Heart right ventricle (tissue), 16 donors: ENCODE measurements around the gene NPHP1. TPM values are rescaled to one million over a fixed set of nuclear protein-coding genes. Genes with fewer than 3 reads are reported as not detected.
A peak's percentile ranks its signal among the peaks of the same experiment; 100 is the strongest.

Source experiments
- ATAC-seq, 8 donors: fragments of 200-7000 bp; cut with Tn5 transposase; one replicate each; pipeline ENCODE4 v1.9.1; 2020; ENCODE audit warnings: mild to moderate bottlenecking in 8 of 8, moderate library complexity in 8 of 8, moderate number of reproducible peaks in 1 of 8
- DNase-seq, 2 donors: peaks; one replicate each; pipeline ENCODE4 v3.0.0-alpha.2; 2020
- H3K27ac ChIP-seq, 10 donors: fragments of 200-600 bp; sonication (generic) in 2 of 10; one replicate each; pipeline versions ENCODE4 v1.5.0 to v1.8.0; 2020 to 2022; ENCODE audit warnings: mild to moderate bottlenecking in 3 of 10
- H3K27me3 ChIP-seq, 7 donors: fragments of 200-600 bp; one replicate each; pipeline ENCODE4 v1.8.0; 2021 to 2022; ENCODE audit warnings: mild to moderate bottlenecking in 2 of 7
- H3K36me3 ChIP-seq, 9 donors: fragments of 200-600 bp; sonication (generic) in 1 of 9; one replicate each; pipeline versions ENCODE4 v1.5.0 to v1.8.0; 2020 to 2022; ENCODE audit warnings: mild to moderate bottlenecking in 2 of 9
- H3K4me1 ChIP-seq, 9 donors: fragments of 200-600 bp; sonication (generic) in 1 of 9; one replicate each; pipeline versions ENCODE4 v1.5.0 to v1.8.0; 2020 to 2022; ENCODE audit warnings: mild to moderate bottlenecking in 4 of 9
- H3K4me3 ChIP-seq, 10 donors: fragments of 200-600 bp; sonication (generic) in 2 of 10; one replicate each; pipeline versions ENCODE4 v1.5.0 to v1.8.0; 2020 to 2022; ENCODE audit warnings: mild to moderate bottlenecking in 7 of 10, moderate library complexity in 2 of 10
- H3K9me3 ChIP-seq, 11 donors: fragments of 200-600 bp in 10 of 11; sonication (generic) in 2 of 11; one replicate each; pipeline versions ENCODE4 v1.5.0 to v1.8.0; 2013 to 2022; ENCODE audit warnings: mild to moderate bottlenecking in 2 of 11, control low read depth in 1 of 11, moderate library complexity in 1 of 11
- CTCF ChIP-seq, 9 donors: fragments of 200-600 bp; sonication (generic) in 2 of 9; IDR thresholded peaks; one replicate each; pipeline versions ENCODE4 v1.5.0 to v1.8.0; 2021 to 2022; ENCODE audit warnings: antibody characterized with exemption in 9 of 9, mild to moderate bottlenecking in 5 of 9, moderate library complexity in 1 of 9
- WGBS, 2 donors: extraction: QIAGEN DNeasy Blood & Tissue Kit; methylation state at CpG; one replicate each; pipeline ENCODE4 v1.1.7; 2013; ENCODE audit warnings: inconsistent platforms in 1 of 2; 5-methylcytosine and 5-hydroxymethylcytosine counted together
- intact Hi-C, 10 donors: fragments of 100-400 bp; cut with DNase I; formaldehyde crosslinking; loops; one replicate each; pipeline versions ENCODE4 v1.11.1 to v1.14.2; 2022
- polyA plus RNA-seq, 2 donors: library from polyadenylated mRNA; stranded (reverse); fragments of 200-250 nt; gene quantifications; one replicate each; pipeline ENCODE4 v1.2.3, GENCODE V29; 2013
- total RNA-seq, 10 donors: library from RNA; stranded (reverse); fragmentation: NEBNext Ultra II Directional in 3 of 10; extraction: Animal tissue kit (Norgen Biotek cat#: 25700) in 3 of 10; gene quantifications; one replicate each; pipeline versions ENCODE4 v1.2.1 to v1.2.4, GENCODE V29; 2021 to 2023
- donor health status: Arrhythmogenic right ventricular cardiomyopathy.
- donor health status: ischemic (EF 13 %, LVEDD 7.1; RV severe dilation, severe dysfunction).
- donor health status: healthy with polysubstance abuse.
- donor health status: DM: no; HTN: yes; CAD: no.
- donor health status: DM: no; HTN: no; CAD: no.
- donor health status: ischemic (EF 25% LVEDD 6.9; RV normal size, moderate dysfunction).
- donor health status: ischemic (EF 25% LVEDD 5.7; RV mildly dilated, moderate dysfunction).
- donor health status: healthy.
- donor health status: DM: yes; HTN: yes; CAD: no.
- donor health status: Ischemic cardiomyopathy.
- donor health status: ischemic (EF 35%, LVEDD 5.7; RV mildly dilated, moderate dysfunction).
- donor health status: nonischemic (EF 11% LVEDD 7.7; RV severe dilation, severe dysfunction).
- donor health status: DM: yes; HTN: yes; CAD: no.
- donor health status: PGD.
- donor health status: ischemic (EF 29% LVEDD 5.4; RV normal size, mild dysfunction).
- donor health status: nonischemic (EF 23%, LVEDD 6.1; RV moderate dilation, normal function).

Gene NPHP1
- total and polyA plus RNA-seq, 12 donors = 4.4 to 9.0 (median 6.3) TPM

GRCh38 chr2:110100480-110100879 is 104.3 kb downstream of the NPHP1 start:
- intact Hi-C loops = no loop called here
- no peak for DNase-seq
- H3K4me3 ChIP-seq = peak overlapping the region in 2 of 10 donors; percentile 2 to 11

GRCh38 chr2:110099471-110100225 is 105.2 kb downstream of the NPHP1 start:
- Histone ChIP-seq H3K9me3 (no peaks in the 10 kb centered on the region), H3K4me1 (peaks cover 6 to 91% (median 37%) of the 10 kb centered on the region in 9 donors), H3K4me3 (no peak overlapping the region), H3K27ac (peak overlapping the region; percentile 54 to 95 (median 88)), H3K36me3 (peaks cover 0 to 2% (median 0%) of the 10 kb centered on the region in 9 donors), H3K27me3 (no peaks in the 10 kb centered on the region)
- no peak for TF ChIP-seq CTCF (IDR thresholded peaks at IDR 0.05)
- intact Hi-C loops = no loop called here
- ATAC-seq (no peak), DNase-seq (peak in 1 of 2 donors; percentile 2)
- WGBS, 2 donors = 62 to 63% methylated on average over 10 of the region's 10 CpGs

More at GRCh38 chr2:110100480-110100879, 104.3 kb downstream of the NPHP1 start:
- no peak for TF ChIP-seq CTCF (IDR thresholded peaks at IDR 0.05)
- Histone ChIP-seq H3K4me1 (peaks cover 6 to 91% (median 37%) of the 10 kb centered on the region in 9 donors), H3K27ac (peak overlapping the region; percentile 78 to 95 (median 90)), H3K36me3 (peaks cover 0 to 5% (median 0%) of the 10 kb centered on the region in 9 donors), H3K9me3 (no peaks in the 10 kb centered on the region), H3K27me3 (no peaks in the 10 kb centered on the region)
- ATAC-seq = peak; percentile 4 to 58 (median 34)
- 58 to 62% methylated on average over 8 of the region's 8 CpGs for WGBS, 2 donors

- TF ChIP-seq CTCF (IDR thresholded peaks at IDR 0.05) = no peak
- intact Hi-C loops = no loop called here
- H3K4me1 ChIP-seq = peaks cover 6 to 85% (median 37%) of the 10 kb centered on the region in 9 donors
- DNase-seq (peak; percentile 16 to 28), ATAC-seq (no peak)
- 35 to 47% methylated on average over 6 of the region's 6 CpGs for WGBS, 2 donors
- no peaks in the 10 kb centered on the region for H3K27me3 ChIP-seq
- H3K27ac ChIP-seq = peak overlapping the region in 6 of 10 donors; percentile 2 to 95 (median 90)
- H3K4me3 ChIP-seq = no peak overlapping the region
- no peaks in the 10 kb centered on the region for H3K9me3 ChIP-seq
- H3K36me3 ChIP-seq = no peaks in the 10 kb centered on the region
Observed at GRCh38 chr2:110099038-110099425, 105.8 kb downstream of the NPHP1 start.

- H3K4me1 ChIP-seq = peaks cover 6 to 71% (median 34%) of the 10 kb centered on the region in 9 donors
- H3K27ac ChIP-seq = no peak overlapping the region
- H3K27me3 ChIP-seq = no peaks in the 10 kb centered on the region
- ATAC-seq = no peak
- H3K4me3 ChIP-seq = no peak overlapping the region
- WGBS, 2 donors = 90 to 91% methylated on average over 14 of the region's 14 CpGs
- intact Hi-C loops = no loop called here
- no peaks in the 10 kb centered on the region for H3K9me3 ChIP-seq
- DNase-seq = peak in 1 of 2 donors; percentile 2
- no peaks in the 10 kb centered on the region for H3K36me3 ChIP-seq
- TF ChIP-seq CTCF (IDR thresholded peaks at IDR 0.05) = no peak
Observed at GRCh38 chr2:110097506-110098220, 107.2 kb downstream of the NPHP1 start.
